ENCODE measurements around the gene IER5L.

DNA sequence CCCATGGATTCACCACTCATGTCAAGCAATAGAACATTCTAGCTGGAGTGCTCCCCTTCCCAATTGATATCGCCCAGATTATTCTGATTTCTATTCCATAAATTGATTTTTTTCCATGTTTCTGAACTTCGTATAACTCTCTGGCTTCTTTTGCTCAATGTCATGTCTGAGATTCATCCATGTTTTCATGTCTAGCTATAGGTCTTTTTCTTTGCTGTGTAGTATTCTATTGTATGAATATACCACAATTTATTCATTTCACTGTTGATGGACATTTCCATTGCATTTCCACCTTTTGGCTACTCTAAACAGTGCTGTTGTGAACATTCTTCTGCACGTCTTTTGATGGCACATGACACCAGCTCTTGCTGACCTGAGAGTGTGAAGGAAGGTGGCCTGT is 47.3 kb downstream of the IER5L start:
- TF ChIP-seq EP300 (IDR thresholded peaks at IDR 0.05): no peak
- TF ChIP-seq, protein P1, sequence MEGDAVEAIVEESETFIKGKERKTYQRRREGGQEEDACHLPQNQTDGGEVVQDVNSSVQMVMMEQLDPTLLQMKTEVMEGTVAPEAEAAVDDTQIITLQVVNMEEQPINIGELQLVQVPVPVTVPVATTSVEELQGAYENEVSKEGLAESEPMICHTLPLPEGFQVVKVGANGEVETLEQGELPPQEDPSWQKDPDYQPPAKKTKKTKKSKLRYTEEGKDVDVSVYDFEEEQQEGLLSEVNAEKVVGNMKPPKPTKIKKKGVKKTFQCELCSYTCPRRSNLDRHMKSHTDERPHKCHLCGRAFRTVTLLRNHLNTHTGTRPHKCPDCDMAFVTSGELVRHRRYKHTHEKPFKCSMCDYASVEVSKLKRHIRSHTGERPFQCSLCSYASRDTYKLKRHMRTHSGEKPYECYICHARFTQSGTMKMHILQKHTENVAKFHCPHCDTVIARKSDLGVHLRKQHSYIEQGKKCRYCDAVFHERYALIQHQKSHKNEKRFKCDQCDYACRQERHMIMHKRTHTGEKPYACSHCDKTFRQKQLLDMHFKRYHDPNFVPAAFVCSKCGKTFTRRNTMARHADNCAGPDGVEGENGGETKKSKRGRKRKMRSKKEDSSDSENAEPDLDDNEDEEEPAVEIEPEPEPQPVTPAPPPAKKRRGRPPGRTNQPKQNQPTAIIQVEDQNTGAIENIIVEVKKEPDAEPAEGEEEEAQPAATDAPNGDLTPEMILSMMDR (IDR thresholded peaks at IDR 0.05): no peak
- no peak for TF ChIP-seq POLR2A (IDR thresholded peaks at IDR 0.05)
